HG03378 (cell line): Measurements from ENCODE around the gene PLXND1.
"Not testable (repeated sequence)": the region's sequence is repeated elsewhere in the genome, so short reads cannot be mapped to it uniquely, and the experiment has no call there.

Experiments
- ATAC-seq: cut with Tn5 transposase; IDR thresholded peaks from one replicate; pipeline ENCODE4 v1.9.1; 2021; ENCODE audit warnings: mild to moderate bottlenecking, moderate library complexity; ENCODE audit not compliant: unreplicated experiment

The PLXND1 gene

GRCh38 chr3:129529436-129530210, 76.9 kb downstream of the PLXND1 start:
- no peak for ATAC-seq

DNA sequence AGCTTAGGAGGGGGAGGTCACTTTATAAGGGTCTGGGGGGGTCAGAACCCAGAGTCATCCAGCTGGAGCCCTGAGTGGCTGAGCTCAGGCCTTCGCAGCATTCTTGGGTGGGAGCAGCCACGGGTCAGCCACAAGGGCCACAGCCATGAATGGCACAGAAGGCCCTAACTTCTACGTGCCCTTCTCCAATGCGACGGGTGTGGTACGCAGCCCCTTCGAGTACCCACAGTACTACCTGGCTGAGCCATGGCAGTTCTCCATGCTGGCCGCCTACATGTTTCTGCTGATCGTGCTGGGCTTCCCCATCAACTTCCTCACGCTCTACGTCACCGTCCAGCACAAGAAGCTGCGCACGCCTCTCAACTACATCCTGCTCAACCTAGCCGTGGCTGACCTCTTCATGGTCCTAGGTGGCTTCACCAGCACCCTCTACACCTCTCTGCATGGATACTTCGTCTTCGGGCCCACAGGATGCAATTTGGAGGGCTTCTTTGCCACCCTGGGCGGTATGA, 77.8 kb downstream of the PLXND1 start, which contains the start of gene RHO:
Gene RHO (plus strand): TSS at position 51 of the 512 bp plus-strand sequence. CDS start 95 bp downstream, at position 146.
- no peak for ATAC-seq

- no peak for ATAC-seq
These were observed 79.2 kb downstream of the PLXND1 start for GRCh38 chr3:129527262-129527661.

DNA sequence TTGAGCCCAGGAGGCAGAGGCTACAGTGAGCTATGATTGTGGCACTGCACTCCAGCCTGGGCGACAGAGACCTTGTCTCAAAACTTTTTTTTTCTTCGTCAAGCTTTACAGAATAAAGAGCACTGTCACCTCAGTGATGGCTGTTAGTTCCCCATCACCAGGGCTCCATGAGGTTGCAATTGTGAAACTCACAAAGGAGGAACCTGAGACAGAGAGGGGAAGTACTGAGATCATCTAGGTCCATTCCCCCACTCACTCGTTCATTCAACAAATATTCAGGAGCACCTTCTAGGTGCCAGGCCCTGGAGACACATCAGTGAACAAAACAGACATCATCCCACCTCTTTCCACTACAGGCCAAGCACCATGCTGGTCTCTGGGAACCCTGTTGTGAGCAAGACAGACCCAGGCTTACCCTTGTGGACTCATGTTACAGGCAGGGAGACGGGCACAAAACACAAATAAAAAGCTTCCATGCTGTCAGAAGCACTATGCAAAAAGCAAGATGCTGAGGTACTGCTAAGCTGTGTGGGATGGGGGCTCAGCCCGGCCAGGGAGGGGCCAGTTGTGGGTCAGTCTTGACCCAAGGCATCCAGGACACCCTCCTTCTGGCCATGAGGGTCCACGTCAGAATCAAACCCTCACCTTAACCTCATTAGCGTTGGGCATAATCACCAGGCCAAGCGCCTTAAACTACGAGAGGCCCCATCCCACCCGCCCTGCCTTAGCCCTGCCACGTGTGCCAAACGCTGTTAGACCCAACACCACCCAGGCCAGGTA, 80.2 kb downstream of the PLXND1 start:
- peak; percentile 91 for ATAC-seq

- ATAC-seq = no peak
These were observed 81.0 kb downstream of the PLXND1 start for GRCh38 chr3:129525341-129525968.

DNA sequence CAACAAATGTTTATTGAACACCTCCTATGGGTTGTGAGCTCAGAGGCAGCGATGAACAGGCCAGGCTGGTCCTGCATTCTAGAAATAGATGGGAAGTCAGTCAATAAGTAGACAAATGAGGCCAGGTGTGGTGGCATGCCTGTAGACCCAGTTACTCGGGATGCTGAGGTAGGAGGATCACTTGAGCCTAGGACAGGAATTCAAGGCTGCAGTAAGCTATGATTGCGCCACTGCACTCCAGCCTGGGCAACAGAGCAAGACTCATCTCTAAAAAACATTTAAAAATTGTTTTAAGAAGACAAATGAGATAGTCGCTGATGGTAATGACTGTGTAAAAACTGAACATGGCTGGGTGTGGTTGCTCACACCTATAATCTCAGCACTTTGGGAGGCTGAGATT, 82.4 kb downstream of the PLXND1 start:
- no peak for ATAC-seq

- ATAC-seq = no peak
These were observed 83.5 kb downstream of the PLXND1 start for GRCh38 chr3:129522953-129523352.

DNA sequence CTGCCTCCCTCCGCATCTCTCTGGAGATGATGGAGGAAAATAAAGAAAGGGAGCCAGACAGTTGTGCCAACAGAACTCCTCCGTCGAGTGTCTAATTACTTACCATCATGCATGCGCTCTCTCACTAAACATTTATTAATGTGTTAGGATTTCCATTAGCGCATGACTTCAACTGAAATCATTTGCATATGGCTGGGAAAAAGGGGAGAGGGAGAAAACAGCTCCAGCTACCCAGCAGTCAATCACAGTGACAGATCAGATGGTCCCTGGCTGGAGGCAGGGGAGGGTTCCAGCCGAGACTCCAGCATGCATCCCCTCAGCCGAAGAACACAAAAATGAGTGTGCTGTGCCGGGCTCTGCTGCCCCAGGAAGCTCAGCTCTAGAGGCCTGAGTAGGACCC, 84.9 kb downstream of the PLXND1 start:
- no peak for ATAC-seq

- no peak for ATAC-seq
These were observed 85.5 kb downstream of the PLXND1 start for GRCh38 chr3:129520960-129521359.

- no peak for ATAC-seq
These were observed 86.4 kb downstream of the PLXND1 start for GRCh38 chr3:129519896-129520715.

- no peak for ATAC-seq
These were observed 87.0 kb downstream of the PLXND1 start for GRCh38 chr3:129519449-129519848.

DNA sequence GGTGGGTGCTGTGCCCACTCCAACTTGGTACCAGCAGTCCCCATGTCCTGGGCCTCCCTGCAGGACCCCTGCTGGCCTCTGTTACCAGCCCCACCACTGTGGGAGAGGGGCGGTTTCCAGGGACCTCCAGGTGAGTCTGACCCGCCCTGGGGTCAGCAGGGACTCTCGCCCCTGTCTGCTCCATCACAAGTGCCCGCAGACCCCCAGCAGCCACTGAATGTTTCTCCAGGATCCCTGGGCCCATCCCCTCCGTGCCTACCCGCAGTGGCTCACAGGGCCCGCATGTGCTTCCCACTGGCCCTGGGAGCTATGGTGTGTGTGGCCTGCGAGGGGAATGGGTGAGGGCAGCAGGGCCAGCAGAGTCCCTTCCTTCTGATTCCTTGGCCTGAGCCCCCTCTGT, 87.9 kb downstream of the PLXND1 start:
- no peak for ATAC-seq

- ATAC-seq = no peak
These were observed 88.4 kb downstream of the PLXND1 start for GRCh38 chr3:129518038-129518561.

DNA sequence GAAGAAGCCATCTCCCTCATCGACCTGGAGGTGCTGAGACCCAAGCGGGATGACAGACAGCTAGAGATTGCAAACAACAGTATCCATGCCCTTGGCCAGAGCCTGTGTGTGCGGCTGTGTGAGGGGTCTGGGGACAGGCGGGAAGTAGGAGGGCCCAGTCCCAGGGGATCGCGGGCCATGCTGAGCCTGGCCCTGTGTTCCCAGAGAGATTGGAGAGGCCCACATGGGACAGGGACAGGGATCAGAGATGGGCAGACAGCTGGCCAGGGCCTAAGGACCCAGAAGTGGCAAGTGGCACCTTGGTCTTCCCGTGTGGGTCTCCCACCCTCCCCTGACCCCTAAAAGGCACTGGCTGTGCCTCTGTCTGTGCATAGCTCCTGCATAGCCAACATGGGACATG, 89.0 kb downstream of the PLXND1 start:
- no peak for ATAC-seq

- not testable (repeated sequence) for ATAC-seq
These were observed 90.5 kb downstream of the PLXND1 start for GRCh38 chr3:129515821-129516432.

DNA sequence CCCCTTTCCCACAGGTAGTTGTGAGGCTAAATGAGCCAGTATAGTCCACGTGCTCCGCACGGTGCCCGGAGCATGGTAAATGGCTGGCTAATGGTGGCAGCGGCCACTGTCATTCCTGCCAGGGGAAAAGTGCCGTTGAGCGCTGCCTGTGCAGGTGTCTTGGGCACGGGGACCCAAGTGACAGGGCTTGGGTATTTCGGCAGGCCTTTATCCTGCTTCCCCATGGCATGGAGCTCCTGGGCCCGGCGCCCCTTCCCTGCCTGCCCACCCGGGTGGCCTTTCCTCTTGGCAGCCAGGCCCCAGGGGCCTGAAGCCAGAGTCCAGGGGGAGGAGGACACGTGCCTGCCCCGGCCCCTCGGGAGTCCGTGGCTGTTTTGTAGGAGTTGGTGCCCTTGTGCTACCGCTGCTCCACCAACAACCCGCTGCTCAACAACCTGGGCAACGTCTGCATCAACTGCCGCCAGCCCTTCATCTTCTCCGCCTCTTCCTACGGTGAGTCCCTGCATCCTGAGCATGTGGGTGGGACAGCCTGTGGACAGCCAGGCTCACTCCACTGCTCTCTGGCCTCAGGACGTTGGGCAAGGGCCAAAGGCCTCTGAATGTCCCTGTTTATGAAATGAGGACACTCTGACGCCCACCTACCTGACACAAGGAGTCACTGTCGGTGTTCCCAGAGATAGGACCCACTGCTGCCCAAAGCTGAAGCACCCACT, 91.2 kb downstream of the PLXND1 start:
- ATAC-seq = not testable (repeated sequence)

GRCh38 chr3:129514563-129514962, 91.9 kb downstream of the PLXND1 start:
- ATAC-seq = no peak

- ATAC-seq = no peak
These were observed 92.4 kb downstream of the PLXND1 start for GRCh38 chr3:129514110-129514509.

DNA sequence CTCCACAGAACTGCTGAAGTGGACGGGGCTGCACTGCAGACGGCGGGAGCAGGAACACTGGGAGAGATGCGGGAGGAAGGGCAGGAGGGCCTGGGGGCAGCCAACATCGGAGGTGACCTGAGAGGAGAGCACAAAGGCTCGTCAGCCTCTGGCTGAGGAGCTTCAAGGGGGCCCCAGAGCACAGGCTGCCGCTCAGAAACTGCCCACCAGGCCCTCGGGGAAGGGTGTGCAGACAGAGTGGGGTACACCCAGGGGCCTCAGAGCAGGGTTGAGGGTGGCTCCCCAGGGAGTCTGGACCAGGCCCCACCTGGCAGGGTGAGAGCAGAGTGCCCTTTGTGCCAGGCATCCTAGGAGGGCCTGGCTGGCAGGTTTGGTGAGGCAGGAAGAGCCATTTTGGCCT, 92.8 kb downstream of the PLXND1 start:
- ATAC-seq = no peak
